ENCODE results near the gene MYO1D. TPM values are rescaled to one million over a fixed set of nuclear protein-coding genes. Genes with fewer than 3 reads are reported as not detected.

Gene MYO1D
- total RNA-seq, 1 experiment from 2014 or later = 40.8 TPM

DNA sequence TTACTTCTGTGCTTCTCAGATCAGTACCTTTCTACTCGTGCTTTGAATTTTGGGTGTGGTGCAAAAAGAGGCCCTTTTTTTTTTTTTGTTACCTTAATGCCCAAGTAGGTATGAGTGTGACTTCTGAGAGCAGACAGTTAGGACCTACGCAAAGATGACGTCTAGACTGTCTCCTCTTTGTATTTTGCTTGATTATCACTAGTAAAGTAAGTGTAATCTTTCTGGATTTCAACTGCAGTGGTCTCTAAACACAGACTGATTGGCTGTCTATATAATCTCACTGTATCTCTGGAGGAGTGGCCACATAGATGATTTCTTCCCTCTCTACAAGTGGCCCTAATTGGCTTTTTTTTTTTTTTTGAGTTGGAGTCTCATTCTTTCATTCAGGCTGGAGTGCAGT lies 401.7 kb downstream of the MYO1D start:
- Histone ChIP-seq H3K4me1 (replicated peaks; ENCODE audit: insufficient read depth) (no peaks in the 10 kb centered on the region), H3K9me3 (ENCODE audit: insufficient read depth, low read depth) (no peaks in the 10 kb centered on the region), H4K20me1 (ENCODE audit: insufficient read depth) (0 out of 2 replicates have a peak, but pooled peaks cover 7% of the 10 kb centered on the region), H3K27ac (no peak overlapping the region), H3F3A (ENCODE audit: insufficient read depth, low read depth) (peaks cover 5% of the 10 kb centered on the region), H3K79me2 (ENCODE audit: low read depth) (no peaks in the 10 kb centered on the region), H3K27me3 (ENCODE audit: insufficient read depth, low read depth) (no peaks in the 10 kb centered on the region), H3K36me3 (ENCODE audit: low read depth) (peaks cover 64% of the 10 kb centered on the region), H2AFZ (no peak overlapping the region), H3K4me3 (no peak overlapping the region), H3K4me2 (no peak overlapping the region), H3K9me2 (ENCODE audit: insufficient read depth) (no peaks in the 10 kb centered on the region)
- no peak for TF ChIP-seq EZH2 (IDR thresholded peaks at IDR 0.05; ENCODE audit: low read depth)
- TF ChIP-seq, protein P1, sequence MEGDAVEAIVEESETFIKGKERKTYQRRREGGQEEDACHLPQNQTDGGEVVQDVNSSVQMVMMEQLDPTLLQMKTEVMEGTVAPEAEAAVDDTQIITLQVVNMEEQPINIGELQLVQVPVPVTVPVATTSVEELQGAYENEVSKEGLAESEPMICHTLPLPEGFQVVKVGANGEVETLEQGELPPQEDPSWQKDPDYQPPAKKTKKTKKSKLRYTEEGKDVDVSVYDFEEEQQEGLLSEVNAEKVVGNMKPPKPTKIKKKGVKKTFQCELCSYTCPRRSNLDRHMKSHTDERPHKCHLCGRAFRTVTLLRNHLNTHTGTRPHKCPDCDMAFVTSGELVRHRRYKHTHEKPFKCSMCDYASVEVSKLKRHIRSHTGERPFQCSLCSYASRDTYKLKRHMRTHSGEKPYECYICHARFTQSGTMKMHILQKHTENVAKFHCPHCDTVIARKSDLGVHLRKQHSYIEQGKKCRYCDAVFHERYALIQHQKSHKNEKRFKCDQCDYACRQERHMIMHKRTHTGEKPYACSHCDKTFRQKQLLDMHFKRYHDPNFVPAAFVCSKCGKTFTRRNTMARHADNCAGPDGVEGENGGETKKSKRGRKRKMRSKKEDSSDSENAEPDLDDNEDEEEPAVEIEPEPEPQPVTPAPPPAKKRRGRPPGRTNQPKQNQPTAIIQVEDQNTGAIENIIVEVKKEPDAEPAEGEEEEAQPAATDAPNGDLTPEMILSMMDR (conservative IDR thresholded peaks at IDR 0.05) = no peak
- intact Hi-C loops (cut with micrococcal nuclease; ENCODE audit: unreplicated experiment) = no loop called here
- ChIA-PET POLR2A (ENCODE audit: unreplicated experiment) (no interaction called here), CTCF (interaction anchor here (0.7 kb wide), 1 partner anchor 178 kb away, joined by 5 read pairs; no protein-coding TSS in a partner anchor)
- BruUV-seq (replicated peaks) = no TSS peak
- DNase-seq = no peak

DNA sequence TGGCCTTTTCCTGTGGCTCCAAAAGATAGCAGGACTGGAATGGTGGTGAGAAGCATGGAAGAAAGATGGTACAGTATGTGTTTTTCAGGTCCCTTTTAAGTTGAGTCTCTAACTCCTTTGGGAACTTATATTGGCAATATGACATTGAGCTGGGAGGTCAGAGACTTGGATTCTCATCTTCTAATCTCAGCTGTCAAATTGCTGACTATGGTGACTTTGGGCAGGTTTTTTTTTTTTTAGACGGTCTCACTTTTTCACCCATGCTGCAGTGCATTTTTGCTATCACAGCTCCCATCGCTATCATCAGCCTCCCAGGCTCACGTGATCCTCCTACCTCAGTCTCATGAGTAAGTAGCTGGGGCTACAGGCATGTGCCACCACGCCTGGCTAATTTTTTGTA lies 405.3 kb downstream of the MYO1D start:
- Histone ChIP-seq H3K27me3 (ENCODE audit: insufficient read depth, low read depth) (no peaks in the 10 kb centered on the region), H3K9me2 (ENCODE audit: insufficient read depth) (no peaks in the 10 kb centered on the region), H3K9me3 (ENCODE audit: insufficient read depth, low read depth) (no peaks in the 10 kb centered on the region), H3K27ac (no peak overlapping the region), H3K4me2 (no peak overlapping the region), H3K4me1 (replicated peaks; ENCODE audit: insufficient read depth) (no peaks in the 10 kb centered on the region), H2AFZ (no peak overlapping the region), H3K79me2 (ENCODE audit: low read depth) (peaks cover 16% of the 10 kb centered on the region; the same call in 1 of the 2 replicates), H3K4me3 (no peak overlapping the region), H3K36me3 (ENCODE audit: low read depth) (peaks cover 67% of the 10 kb centered on the region), H4K20me1 (ENCODE audit: insufficient read depth) (no peaks in the 10 kb centered on the region; the same call in 1 of the 2 replicates), H3F3A (ENCODE audit: insufficient read depth, low read depth) (peaks cover 5% of the 10 kb centered on the region)
- intact Hi-C loops (cut with micrococcal nuclease; ENCODE audit: unreplicated experiment) = no loop called here
- POLR2A ChIA-PET (ENCODE audit: unreplicated experiment) = interaction anchor here (0.6 kb wide), 1 partner anchor 77 kb away, joined by 4 read pairs; no protein-coding TSS in a partner anchor
- TF ChIP-seq EZH2 (IDR thresholded peaks at IDR 0.05; ENCODE audit: low read depth) = no peak
- TF ChIP-seq, protein P1 (conservative IDR thresholded peaks at IDR 0.05) = no peak
- no peak for DNase-seq
- no TSS peak for BruUV-seq (replicated peaks)
- CTCF ChIA-PET = interaction anchor here (1.4 kb wide), 1 partner anchor 10 kb away, joined by 3 read pairs; no protein-coding TSS in a partner anchor

DNA sequence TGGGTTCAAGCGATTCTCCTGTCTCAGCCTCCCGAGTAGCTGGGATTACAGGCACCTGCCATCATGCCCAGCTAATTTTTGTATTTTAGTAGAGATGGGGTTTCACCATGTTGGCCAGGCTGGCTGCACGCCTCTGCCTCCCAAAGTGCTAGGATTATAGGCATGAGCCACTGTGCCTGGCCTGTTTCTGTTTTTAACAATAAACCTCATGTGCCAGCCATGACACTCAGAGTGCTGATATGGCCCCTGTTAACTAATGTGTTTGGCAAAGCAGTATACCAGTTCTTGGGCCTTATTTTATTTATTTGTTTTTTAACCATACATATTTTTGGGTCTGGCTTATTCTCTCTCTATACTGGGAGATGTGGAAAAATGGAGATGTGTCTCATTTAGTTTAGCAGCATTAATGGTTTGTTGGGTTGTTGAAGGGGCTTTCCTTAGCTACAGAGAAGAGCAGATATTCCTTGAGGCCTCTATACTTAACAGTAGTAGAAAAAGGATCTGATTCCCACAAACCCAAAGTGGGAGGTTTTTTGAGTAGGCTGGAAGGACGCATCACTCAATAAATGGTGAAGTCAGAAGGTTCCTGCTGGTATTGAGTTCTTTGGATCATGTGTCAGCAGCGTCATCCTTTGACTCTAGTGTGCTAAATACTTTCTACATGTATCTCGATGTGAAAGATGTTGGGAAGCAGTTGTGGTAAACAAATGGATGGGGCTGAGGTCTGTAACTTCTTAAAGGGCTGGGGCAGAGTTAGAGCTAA lies 406.3 kb downstream of the MYO1D start:
- Histone ChIP-seq H3K9me3 (ENCODE audit: insufficient read depth, low read depth) (no peaks in the 10 kb centered on the region), H3K9me2 (ENCODE audit: insufficient read depth) (no peaks in the 10 kb centered on the region), H3K4me3 (no peak overlapping the region), H3K27me3 (ENCODE audit: insufficient read depth, low read depth) (no peaks in the 10 kb centered on the region), H2AFZ (no peak overlapping the region), H3K27ac (no peak overlapping the region), H3K4me2 (no peak overlapping the region), H3K36me3 (ENCODE audit: low read depth) (peaks cover 69% of the 10 kb centered on the region), H4K20me1 (ENCODE audit: insufficient read depth) (no peaks in the 10 kb centered on the region; the same call in 1 of the 2 replicates), H3F3A (ENCODE audit: insufficient read depth, low read depth) (peaks cover 5% of the 10 kb centered on the region), H3K79me2 (ENCODE audit: low read depth) (peaks cover 16% of the 10 kb centered on the region; the same call in 1 of the 2 replicates), H3K4me1 (replicated peaks; ENCODE audit: insufficient read depth) (no peaks in the 10 kb centered on the region)
- DNase-seq = no peak
- intact Hi-C loops (cut with micrococcal nuclease; ENCODE audit: unreplicated experiment) = no loop called here
- ChIA-PET POLR2A (ENCODE audit: unreplicated experiment) (no interaction called here), CTCF (interaction anchor here (0.7 to 1.4 kb wide), 2 partner anchors 9 to 10 kb away, joined by 3 read pairs; no protein-coding TSS in a partner anchor)
- no TSS peak for BruUV-seq (replicated peaks)
- TF ChIP-seq, protein P1 (conservative IDR thresholded peaks at IDR 0.05) = no peak
- no peak for TF ChIP-seq EZH2 (IDR thresholded peaks at IDR 0.05; ENCODE audit: low read depth)
